Measurements from ENCODE around the gene TOM1L2. TPM values are rescaled to one million over a fixed set of nuclear protein-coding genes. Genes with fewer than 3 reads are reported as not detected.

Gene TOM1L2
- total RNA-seq, 4 donors from 2014 or later = 17.5 to 44.6 (median 27.1) TPM

DNA sequence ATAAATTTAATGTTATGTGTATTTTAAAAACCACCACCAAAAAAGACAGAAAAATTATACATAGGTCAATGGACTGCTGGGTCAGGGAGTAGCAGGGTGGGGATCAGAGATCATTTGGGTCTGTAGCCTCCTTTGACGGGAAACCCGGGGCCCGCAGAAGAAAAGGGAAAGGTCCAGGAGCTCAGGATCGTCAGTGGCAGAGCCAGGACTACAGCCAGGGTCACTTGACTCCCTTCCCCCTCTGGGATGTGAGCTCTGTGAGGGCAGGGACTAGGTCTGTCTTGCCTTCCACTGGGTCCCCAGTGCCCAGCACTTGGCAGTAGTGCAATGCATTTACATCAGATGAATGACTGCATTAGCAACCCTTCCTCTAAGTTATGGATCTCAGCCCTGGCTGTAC is 62.1 kb downstream of the TOM1L2 start:
- TF ChIP-seq, protein P1, sequence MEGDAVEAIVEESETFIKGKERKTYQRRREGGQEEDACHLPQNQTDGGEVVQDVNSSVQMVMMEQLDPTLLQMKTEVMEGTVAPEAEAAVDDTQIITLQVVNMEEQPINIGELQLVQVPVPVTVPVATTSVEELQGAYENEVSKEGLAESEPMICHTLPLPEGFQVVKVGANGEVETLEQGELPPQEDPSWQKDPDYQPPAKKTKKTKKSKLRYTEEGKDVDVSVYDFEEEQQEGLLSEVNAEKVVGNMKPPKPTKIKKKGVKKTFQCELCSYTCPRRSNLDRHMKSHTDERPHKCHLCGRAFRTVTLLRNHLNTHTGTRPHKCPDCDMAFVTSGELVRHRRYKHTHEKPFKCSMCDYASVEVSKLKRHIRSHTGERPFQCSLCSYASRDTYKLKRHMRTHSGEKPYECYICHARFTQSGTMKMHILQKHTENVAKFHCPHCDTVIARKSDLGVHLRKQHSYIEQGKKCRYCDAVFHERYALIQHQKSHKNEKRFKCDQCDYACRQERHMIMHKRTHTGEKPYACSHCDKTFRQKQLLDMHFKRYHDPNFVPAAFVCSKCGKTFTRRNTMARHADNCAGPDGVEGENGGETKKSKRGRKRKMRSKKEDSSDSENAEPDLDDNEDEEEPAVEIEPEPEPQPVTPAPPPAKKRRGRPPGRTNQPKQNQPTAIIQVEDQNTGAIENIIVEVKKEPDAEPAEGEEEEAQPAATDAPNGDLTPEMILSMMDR (IDR thresholded peaks at IDR 0.05; ENCODE audit: low read depth) = no peak

DNA sequence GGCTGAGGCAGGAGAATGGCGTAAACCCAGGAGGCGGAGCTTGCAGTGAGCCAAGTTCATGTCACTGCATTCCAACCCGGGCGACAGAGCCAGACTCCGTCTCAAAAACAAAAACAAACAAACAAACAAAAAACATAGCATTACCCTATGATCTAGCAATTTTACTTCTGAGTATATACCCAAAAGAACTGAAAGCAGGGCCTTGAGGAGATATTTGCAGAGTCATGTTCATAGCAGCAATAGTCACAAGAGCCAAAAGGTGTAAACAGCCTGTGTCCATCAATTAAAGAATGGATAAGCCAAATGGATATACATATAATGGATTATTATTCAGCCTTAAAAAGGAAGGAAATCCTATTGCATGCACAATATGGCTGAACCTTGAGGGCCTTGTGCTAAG is 63.1 kb downstream of the TOM1L2 start:
- TF ChIP-seq, protein P1 (IDR thresholded peaks at IDR 0.05; ENCODE audit: low read depth) = no peak

DNA sequence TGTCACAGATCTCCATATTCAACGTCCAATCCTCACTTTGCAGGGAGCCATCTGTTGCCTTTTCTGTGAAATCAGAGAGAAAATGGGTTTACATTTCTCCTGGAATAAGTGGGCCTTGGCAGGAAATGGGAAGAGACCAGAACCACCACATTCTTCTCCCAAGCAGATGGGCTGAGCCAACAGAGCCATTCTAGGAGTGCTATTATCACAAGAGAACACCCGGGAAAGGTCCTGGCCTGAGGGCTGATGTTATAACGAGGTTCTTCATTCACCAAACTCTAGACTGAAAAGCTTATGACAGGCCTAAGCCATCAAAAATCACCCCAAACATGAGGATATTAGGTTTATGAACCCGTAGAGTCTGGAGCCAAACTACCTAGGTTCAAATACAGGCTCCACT is 64.7 kb downstream of the TOM1L2 start:
- TF ChIP-seq, protein P1 (IDR thresholded peaks at IDR 0.05; ENCODE audit: low read depth) = no peak

DNA sequence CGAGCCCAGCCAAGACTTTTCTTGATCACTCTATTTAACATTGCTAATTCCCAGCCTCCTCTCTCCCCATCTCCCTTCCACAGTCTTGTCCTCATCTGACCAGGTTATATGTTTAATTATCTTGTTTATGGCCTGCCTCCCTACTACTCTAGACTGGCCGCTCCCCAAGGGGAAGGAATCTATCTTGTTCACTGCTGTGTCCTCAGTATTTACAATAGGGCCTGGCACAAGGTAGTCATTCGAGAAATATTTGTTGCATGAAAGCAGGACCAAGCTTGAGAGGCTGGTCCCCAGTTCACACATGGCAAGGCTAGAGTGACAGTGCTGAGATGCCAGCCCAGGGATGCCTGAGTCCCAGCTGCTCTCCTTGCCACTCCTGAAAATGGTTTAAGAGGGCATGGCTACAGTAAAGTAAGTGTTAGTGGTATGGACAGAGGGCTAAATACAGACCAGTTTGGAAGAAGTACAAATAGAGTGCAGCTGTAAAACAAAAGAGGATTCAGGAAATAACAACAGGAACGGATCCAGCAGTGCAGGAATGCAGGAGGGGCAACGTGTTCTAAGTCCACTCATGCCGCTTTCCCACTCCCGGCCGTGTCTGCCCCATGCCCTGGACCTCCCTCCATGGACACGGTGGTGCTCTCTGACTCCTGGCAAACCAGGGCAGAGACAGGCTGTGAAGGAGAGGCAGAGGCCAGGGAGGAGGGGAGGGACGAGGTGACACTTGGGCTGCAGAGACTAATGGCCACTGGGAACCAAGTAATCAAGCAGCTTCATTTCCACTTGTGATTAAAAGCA is 65.6 kb downstream of the TOM1L2 start:
- TF ChIP-seq, protein P1 (IDR thresholded peaks at IDR 0.05; ENCODE audit: low read depth) = no peak

DNA sequence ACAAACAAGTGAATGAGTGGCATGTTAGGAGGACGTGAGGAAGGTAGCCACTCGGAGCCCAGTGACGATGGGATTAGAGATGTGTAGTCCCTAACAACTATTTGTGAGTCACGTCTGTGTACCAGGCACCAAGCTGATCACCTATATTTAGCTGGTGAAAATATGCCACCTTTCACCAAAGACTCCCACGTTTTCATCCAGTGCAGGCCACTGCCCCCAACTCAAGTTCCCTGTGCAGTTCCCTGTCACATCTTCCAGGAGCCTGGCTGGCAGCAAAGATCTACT is 67.2 kb downstream of the TOM1L2 start:
- TF ChIP-seq, protein P1 (IDR thresholded peaks at IDR 0.05; ENCODE audit: low read depth) = no peak

DNA sequence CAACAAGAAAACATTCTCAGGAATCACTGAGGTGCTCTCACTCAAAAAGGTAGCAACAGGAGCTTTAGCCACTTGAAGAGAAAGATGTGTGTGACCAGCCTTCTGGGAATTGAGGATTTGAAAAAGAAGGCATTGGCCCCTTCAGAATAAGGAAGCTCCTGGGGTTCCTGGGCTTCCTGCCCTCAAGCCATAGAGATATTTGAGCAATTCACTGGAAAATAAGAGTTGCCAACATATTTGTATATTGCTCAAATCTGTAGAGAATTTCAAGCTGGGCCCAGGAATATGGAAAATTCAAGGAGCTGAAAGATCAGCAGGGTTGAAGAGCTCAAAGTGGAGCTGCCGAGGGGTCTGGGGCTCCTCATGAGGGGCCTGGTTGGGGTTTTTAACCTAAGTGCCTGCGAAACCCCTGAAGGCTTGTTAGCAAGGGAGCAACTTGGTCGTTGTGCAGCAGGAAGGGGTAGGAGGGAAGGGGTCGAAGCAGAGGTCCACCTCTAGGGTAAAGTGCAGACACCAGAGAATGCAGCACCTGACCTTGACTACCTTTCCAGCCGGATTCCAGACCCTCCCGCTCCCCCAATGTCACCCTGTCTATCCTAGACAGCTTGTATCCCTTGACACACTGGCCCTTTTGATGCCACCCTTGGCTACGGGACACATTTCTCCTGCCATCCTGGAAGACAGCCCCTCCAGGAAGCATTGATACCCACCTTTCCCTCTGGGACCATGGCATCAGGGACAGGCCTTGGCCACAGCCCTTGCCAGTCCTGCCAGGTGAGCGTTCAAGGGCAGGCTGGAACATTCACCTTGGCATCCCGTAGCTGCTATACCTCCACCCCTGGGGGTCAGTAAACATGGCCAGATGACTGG is 67.8 kb downstream of the TOM1L2 start:
- TF ChIP-seq, protein P1 (IDR thresholded peaks at IDR 0.05; ENCODE audit: low read depth) = no peak

DNA sequence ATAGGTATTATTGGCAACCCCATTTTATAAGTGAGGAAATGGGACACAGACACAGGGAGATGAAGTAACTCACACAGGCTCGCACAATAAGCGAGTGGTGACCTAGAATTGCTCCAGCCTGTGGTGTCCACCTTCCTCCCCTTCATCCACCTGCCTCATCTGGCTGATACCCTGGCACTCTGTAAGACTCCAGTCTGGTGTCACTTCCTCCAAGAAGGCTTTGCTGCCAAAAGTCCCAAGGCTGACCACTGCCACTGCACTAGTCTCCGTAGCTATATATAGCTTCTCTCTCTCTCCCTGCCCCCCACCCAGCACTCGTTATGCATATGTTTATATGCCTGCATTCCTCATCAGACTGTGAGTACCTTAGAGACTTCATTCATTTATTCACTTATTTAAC is 69.3 kb downstream of the TOM1L2 start:
- TF ChIP-seq, protein P1 (IDR thresholded peaks at IDR 0.05; ENCODE audit: low read depth) = no peak

All from subcutaneous adipose tissue (tissue), 4 donors.